Measurements from ENCODE around the gene WDR70. TPM values are rescaled to one million over a fixed set of nuclear protein-coding genes. Genes with fewer than 3 reads are reported as not detected.

The WDR70 gene
- total and polyA plus RNA-seq, 2 donors (not counting 1 experiment from before 2014, with no cell fraction given), result 31.4 to 34.0 TPM

DNA sequence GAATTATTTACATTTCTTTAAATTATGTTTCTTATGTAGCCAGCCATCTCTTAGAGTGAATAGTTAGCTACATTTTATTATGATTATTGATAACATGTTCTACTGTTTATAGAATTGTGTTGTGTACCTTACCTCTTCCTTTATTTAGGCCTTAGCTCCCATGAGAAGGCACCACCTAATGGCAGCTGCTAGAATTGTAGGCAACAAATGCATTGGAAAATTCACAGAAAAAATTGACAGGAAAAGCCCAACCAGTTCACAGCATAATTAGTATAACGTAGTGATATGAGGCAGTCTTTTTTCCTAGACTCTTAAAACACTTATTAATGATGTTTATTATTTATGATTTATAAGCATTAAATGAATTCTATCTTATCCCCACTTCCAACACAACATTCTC lies 175.8 kb downstream of the WDR70 start:
- Histone ChIP-seq H2AFZ (ENCODE audit: low read length) (no peak overlapping the region), H3K79me2 (ENCODE audit: control insufficient read depth, insufficient read depth, low read length) (no peaks in the 10 kb centered on the region), H3K9me3 (ENCODE audit: control insufficient read depth, insufficient read depth, low read depth, low read length) (no peaks in the 10 kb centered on the region), H3K27ac (ENCODE audit: insufficient read depth, low read length) (no peak overlapping the region), H4K20me1 (ENCODE audit: control insufficient read depth, extremely low read depth, insufficient read depth, low read length) (no peaks in the 10 kb centered on the region), H3K4me2 (ENCODE audit: extremely low read depth, insufficient read depth, low read length) (no peak overlapping the region), H3K4me1 (ENCODE audit: control insufficient read depth, extremely low read depth, insufficient read depth, low read length) (no peaks in the 10 kb centered on the region), H3K36me3 (ENCODE audit: control insufficient read depth, insufficient read depth, low read length) (no peaks in the 10 kb centered on the region), H3K27me3 (ENCODE audit: control insufficient read depth, insufficient read depth, low read length) (no peaks in the 10 kb centered on the region), H3K4me3 (replicated peaks in 1 of 4; ENCODE audit: control extremely low read depth in 1 of 4, insufficient read depth in 1 of 4, low read depth in 3 of 4, low read length in 4 of 4) (no peak overlapping the region), H3K9ac (ENCODE audit: insufficient read depth, low read length) (no peak overlapping the region)
- DNase-seq (ENCODE audit: low read depth in 2 of 2), result no peak
- TF ChIP-seq CTCF (conservative IDR thresholded peaks at IDR 0.05 in 1 of 2, IDR thresholded peaks at IDR 0.05 in 1 of 2; ENCODE audit: low read depth in 1 of 2, low read length in 2 of 2) (peak in 1 of 2 donors; percentile 50), EZH2 (IDR thresholded peaks at IDR 0.05; ENCODE audit: low read length, missing control alignments) (no peak)

- Histone ChIP-seq H3K27me3 (ENCODE audit: control insufficient read depth, insufficient read depth, low read length) (no peaks in the 10 kb centered on the region), H3K27ac (ENCODE audit: insufficient read depth, low read length) (no peak overlapping the region), H4K20me1 (ENCODE audit: control insufficient read depth, extremely low read depth, insufficient read depth, low read length) (no peaks in the 10 kb centered on the region), H3K4me3 (replicated peaks in 1 of 4; ENCODE audit: control extremely low read depth in 1 of 4, insufficient read depth in 1 of 4, low read depth in 3 of 4, low read length in 4 of 4) (no peak overlapping the region), H3K9ac (ENCODE audit: insufficient read depth, low read length) (no peak overlapping the region), H3K36me3 (ENCODE audit: control insufficient read depth, insufficient read depth, low read length) (no peaks in the 10 kb centered on the region), H3K9me3 (ENCODE audit: control insufficient read depth, insufficient read depth, low read depth, low read length) (no peaks in the 10 kb centered on the region), H3K79me2 (ENCODE audit: control insufficient read depth, insufficient read depth, low read length) (no peaks in the 10 kb centered on the region), H3K4me2 (ENCODE audit: extremely low read depth, insufficient read depth, low read length) (no peak overlapping the region), H3K4me1 (ENCODE audit: control insufficient read depth, extremely low read depth, insufficient read depth, low read length) (no peaks in the 10 kb centered on the region), H2AFZ (ENCODE audit: low read length) (no peak overlapping the region)
- TF ChIP-seq EZH2 (IDR thresholded peaks at IDR 0.05; ENCODE audit: low read length, missing control alignments), result no peak
- DNase-seq (ENCODE audit: low read depth in 2 of 2), result no peak
Observed at GRCh38 chr5:37557734-37558293, 178.7 kb downstream of the WDR70 start.

DNA sequence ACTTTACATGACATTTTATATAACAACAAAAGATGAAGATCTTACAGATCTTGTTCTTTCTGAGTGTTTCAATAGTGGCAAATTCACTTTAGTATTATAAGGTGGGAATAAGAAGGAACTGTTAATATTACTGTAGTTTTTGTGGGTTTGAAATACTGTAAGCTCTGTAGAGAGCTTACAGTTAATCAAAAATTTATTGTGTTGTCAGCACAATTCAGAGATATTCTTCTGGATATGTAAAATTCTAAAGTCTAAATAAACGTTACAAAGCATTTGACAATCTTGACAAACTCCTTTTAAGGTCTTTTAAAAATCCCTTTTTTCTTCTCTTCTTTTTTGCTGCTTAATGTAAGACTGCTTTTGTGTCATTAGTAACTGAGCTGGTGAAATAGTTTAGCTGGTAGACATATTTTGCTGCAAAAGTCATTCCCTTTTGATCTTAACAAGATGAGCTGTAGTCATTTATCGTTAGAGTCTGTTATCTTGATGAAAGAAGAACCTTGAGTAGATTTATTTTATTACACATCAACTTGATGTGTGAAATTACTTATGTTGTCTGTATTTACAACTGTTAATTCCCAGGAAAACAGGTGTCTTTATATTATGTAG lies 186.0 kb downstream of the WDR70 start:
- H3K4me2 ChIP-seq (ENCODE audit: extremely low read depth, insufficient read depth, low read length), result no peak overlapping the region
- no peak overlapping the region for H3K4me3 ChIP-seq (replicated peaks in 1 of 4; ENCODE audit: control extremely low read depth in 1 of 4, insufficient read depth in 1 of 4, low read depth in 3 of 4, low read length in 4 of 4)
- no peaks in the 10 kb centered on the region for H4K20me1 ChIP-seq (ENCODE audit: control insufficient read depth, extremely low read depth, insufficient read depth, low read length)
- H3K27ac ChIP-seq (ENCODE audit: insufficient read depth, low read length), result no peak overlapping the region
- no peak for TF ChIP-seq EZH2 (IDR thresholded peaks at IDR 0.05; ENCODE audit: low read length, missing control alignments)
- TF ChIP-seq CTCF (conservative IDR thresholded peaks at IDR 0.05 in 1 of 2, IDR thresholded peaks at IDR 0.05 in 1 of 2; ENCODE audit: low read depth in 1 of 2, low read length in 2 of 2), result no peak
- no peaks in the 10 kb centered on the region for H3K79me2 ChIP-seq (ENCODE audit: control insufficient read depth, insufficient read depth, low read length)
- H3K9ac ChIP-seq (ENCODE audit: insufficient read depth, low read length), result no peak overlapping the region
- H3K36me3 ChIP-seq (ENCODE audit: control insufficient read depth, insufficient read depth, low read length), result no peaks in the 10 kb centered on the region
- H3K4me1 ChIP-seq (ENCODE audit: control insufficient read depth, extremely low read depth, insufficient read depth, low read length), result no peaks in the 10 kb centered on the region
- peak in 1 of 2 donors; percentile 74 for DNase-seq (ENCODE audit: low read depth in 2 of 2)
- no peak overlapping the region for H2AFZ ChIP-seq (ENCODE audit: low read length)
- no peaks in the 10 kb centered on the region for H3K27me3 ChIP-seq (ENCODE audit: control insufficient read depth, insufficient read depth, low read length)
- H3K9me3 ChIP-seq (ENCODE audit: control insufficient read depth, insufficient read depth, low read depth, low read length), result no peaks in the 10 kb centered on the region

Measured in fibroblast of lung (primary cell).